ENCODE measurements around the gene DHX38.

GRCh38 chr16:72129976-72130656, 36.5 kb downstream of the DHX38 start:
- TF ChIP-seq CTCF (IDR thresholded peaks at IDR 0.05), result no peak
- no peak for TF ChIP-seq POLR2AphosphoS5 (IDR thresholded peaks at IDR 0.05; ENCODE audit: low read depth, low read length)
- no peak for TF ChIP-seq MAX (IDR thresholded peaks at IDR 0.05; ENCODE audit: low read depth)
- no peak for TF ChIP-seq YY1 (IDR thresholded peaks at IDR 0.05; ENCODE audit: low read depth)
- TF ChIP-seq FOXJ3 (CRISPR knock-in tag; IDR thresholded peaks at IDR 0.05), result no peak
- no peak for TF ChIP-seq EP300 (IDR thresholded peaks at IDR 0.05; ENCODE audit: borderline replicate concordance in 1 of 2, low read depth in 1 of 2, low read length in 1 of 2)
- TF ChIP-seq GABPA (IDR thresholded peaks at IDR 0.05; ENCODE audit: low read depth), result no peak
- no peak for TF ChIP-seq RCOR1 (IDR thresholded peaks at IDR 0.05; ENCODE audit: low read length)
- no peak for TF ChIP-seq USF2 (IDR thresholded peaks at IDR 0.05; ENCODE audit: borderline replicate concordance, low read depth, low read length)
- TF ChIP-seq PBX3 (IDR thresholded peaks at IDR 0.05), result no peak
- TF ChIP-seq RAD21 (IDR thresholded peaks at IDR 0.05; ENCODE audit: low read length), result no peak
- no peak for TF ChIP-seq SIN3A (IDR thresholded peaks at IDR 0.05; ENCODE audit: borderline replicate concordance, low read depth, low read length)
- no peak for TF ChIP-seq SMC3 (IDR thresholded peaks at IDR 0.05; ENCODE audit: low read depth, low read length)

Measured in SK-N-SH (cell line).